EH (cell line): ENCODE measurements around the gene TMEM39B.
"Not testable (repeated sequence)": the region's sequence is repeated elsewhere in the genome, so short reads cannot be mapped to it uniquely, and the experiment has no call there.

Experiments
- DNase-seq: peaks from one replicate; pipeline ENCODE4 v3.0.0-alpha.2; 2015; ENCODE audit warnings: low read depth

The TMEM39B gene

DNA sequence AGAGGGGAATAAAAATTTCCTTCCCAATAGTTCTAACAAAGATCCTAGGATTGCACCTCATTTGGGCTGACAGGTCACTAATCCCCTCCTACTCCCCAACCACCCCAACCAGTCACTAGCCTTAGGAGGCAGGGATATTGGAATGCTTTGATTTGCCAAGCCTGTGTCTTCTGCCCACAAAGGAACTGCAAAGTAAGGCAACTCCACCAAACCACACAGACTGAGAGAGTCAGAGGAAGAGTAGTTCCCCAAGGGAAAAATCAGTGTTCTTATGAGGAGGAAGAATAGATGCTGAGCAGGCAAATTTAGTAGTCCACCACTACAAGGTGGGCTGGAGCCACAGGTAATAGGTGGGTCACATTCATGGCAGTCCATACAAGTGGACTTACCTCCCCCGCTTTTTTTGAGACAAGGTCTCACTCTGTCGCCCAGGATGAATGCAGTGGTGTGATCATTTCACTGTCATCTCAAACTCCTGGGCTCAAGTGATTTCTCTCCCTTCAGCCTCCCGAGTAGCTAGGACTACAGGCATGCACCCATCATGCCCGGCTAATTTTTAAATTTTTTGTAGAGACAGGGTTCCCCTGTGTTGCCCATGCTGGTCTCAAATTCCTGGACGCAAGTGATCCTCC lies 3.7 kb upstream of the TMEM39B start:
- DNase-seq = peak; percentile 72

DNA sequence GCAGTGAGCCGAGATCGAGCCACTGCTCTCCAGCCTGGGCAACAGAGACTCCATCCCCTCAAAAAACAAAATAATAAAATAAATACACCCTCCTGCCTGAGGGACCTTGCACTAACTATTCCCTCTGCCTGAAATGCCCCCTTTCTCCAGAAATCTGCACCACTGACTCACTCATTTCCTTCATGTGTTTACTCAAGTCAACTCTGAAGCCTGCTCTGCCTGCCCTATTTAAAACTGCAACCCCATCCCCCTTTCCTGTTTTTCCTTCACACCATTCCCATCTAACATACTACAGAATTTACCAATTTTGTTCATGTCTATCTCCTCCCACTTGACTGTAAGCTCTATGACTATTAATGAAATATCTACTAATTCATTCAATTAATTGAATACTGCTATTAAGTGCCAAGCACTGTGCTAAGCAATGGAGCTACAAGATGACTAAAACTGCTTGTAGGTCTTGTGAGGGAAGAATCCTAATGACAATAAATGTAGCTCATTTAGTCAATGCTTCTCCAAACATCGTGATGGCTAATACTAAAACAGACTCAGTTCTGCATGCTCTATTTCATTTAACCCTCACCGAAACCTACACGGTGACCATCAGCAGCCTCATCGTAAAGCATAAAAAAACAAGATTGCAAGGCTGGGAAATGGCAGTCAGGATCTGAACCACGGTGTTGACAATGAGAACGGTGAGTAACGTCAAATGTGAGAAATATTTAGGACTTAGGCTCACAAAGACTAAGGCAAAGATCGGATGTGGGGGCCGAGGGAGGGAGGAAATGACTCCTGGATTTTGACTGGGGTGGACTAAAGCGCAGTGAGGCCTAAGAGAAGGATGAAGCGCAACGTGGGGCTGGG lies 749 bp upstream of the TMEM39B start:
- peak; percentile 84 for DNase-seq

DNA sequence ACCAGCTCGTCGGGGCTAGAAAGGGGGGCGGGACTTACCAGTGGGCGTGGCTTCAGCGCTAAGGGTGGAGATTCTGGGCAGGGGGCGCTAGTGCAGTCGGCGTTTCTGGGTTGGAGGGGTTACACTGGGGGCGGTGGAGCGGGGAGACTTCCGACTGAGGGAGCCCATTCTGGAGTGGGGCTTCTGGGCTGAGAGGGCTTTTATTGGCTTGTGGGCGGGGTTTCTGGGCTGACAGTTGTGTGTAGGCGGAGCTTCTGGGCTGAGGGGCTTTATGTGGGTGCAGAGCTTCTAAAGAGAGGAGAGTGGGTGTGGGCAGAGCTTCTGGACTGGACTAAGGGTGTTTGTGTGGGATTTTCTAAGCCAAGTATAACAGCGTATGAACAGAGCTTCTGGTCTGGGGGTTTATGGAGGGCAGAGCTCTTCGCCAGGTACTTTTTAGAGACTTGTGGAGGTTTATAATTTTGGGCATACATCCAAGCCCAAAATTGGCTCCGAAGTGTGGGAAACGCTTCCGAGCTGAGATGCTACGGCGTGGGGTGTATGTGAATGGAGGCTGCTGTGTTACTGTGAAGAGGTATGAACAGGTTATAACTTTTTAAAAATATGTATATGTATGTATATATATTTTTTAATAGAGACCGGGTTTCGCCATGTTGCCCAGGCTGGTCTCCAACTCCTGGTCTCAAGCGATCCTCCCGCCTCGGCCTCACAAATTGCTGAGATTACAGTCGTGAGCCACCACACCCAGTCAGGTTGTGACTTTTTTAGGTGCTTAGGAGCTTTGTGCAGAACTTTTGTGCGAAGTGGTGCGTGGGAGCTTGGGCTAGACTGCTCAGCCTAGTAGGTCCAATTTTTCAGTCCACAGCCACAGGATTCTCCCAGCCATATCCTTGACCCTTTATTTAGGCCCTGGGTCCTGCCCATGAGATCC lies 825 bp downstream of the TMEM39B start:
- no peak for DNase-seq

DNA sequence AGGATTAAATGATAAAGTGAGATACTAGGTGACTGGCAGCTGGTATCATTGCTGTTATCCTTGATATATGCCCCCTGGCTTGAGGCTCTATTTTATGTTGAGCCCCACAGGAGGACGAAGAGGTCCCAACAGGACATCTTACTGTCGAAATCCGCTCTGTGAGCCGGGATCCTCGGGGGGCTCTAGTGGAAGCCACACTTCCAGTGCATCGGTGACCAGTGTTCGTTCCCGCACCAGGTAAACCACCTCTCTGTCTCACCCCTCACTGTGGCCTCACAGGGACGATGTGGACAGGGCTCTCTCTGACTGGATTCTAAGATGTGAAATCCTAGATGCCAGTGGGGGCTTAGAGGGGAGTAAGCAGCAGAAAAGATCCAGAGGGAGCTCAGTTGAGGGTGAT lies 2.1 kb downstream of the TMEM39B start:
- no peak for DNase-seq

DNA sequence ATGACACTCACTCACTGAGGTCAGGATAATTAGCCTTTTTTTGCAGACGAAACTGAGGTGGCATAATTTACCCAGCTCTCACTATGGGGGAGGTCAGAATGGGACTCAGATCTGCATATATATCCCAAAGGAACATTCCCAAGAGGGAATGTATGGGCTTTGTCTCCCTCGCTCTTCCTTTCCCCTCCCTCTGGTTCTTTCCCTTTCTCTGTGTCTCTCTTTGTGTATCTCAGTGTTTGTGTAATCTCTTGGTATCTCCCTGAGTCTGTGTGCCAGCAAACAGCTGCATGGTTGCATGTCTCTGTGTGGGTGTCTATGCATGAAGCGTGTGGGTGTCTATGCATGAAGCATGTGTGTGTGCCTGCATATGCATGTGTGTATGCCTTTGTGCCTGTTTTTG lies 4.7 kb downstream of the TMEM39B start:
- DNase-seq = no peak

DNA sequence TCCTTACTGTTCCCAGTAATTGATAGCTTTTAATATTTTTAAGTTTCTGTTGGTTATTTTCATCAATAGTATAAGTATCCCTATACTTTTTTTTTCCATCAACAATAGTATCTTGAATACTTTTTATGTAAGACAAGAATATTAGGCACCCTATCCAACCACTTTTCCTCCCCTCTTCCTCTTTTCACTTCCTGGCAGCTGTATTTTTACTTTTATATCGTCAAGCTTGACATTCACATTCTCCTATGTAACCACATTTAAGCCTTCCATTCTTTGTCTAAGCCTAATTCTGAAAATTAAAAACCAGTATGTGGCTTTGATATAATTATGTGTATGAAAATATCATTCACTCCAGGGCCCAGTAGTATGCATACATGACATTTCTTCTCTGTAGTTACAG lies 9.3 kb downstream of the TMEM39B start:
- no peak for DNase-seq

DNA sequence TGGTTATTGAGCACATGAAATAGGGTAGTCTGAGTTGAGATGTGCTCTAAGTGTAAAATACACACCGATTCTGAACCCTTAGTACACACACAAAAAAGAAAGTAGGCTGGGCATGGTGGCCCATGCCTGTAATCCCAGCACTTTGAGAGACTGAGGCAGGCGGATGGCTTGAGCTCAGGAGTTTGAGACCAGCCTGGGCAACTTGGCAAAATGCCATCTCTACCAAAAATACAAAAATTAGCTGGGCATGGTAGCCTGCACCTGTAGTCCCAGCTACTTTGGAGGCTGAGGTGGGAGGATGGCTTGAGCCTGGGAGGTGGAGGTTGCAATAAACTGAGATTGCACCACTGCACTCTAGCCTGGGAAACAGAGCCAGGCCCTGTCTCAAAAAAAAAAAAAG lies 13.6 kb downstream of the TMEM39B start:
- DNase-seq = not testable (repeated sequence)

DNA sequence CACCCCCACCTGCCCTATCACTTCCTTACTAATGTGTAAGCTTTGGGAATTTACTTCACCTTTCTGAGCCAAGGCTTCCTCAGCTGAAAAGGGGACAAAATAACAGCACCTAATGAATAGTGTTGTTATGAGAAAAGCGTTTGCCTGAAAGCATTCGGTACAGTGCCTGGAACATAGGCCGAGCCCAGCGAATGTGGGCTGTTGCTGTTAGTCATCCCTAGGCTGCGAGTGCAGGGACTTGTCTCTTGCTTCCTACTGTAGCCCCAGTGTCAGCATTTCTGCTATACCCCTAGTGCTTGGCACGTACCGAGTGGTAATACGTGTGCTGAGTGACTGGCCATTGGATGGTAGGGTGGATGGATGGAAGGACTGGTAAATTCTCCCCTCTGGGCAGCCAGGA lies 18.4 kb downstream of the TMEM39B start:
- no peak for DNase-seq

DNA sequence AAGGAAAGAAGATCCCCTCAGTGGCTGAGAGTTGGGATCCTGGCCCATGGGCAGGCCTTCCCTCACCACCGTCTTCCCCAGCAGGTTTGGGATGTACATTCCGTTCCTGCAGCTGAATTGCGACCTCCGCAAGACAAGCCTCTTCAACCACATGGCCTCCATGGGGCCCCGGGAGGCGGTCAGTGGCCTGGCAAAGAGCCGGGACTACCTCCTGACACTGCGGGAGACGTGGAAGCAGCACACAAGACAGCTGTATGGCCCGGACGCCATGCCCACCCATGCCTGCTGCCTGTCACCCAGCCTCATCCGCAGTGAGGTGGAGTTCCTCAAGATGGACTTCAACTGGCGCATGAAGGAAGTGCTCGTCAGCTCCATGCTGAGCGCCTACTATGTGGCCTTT lies 18.9 kb downstream of the TMEM39B start:
- DNase-seq = no peak

DNA sequence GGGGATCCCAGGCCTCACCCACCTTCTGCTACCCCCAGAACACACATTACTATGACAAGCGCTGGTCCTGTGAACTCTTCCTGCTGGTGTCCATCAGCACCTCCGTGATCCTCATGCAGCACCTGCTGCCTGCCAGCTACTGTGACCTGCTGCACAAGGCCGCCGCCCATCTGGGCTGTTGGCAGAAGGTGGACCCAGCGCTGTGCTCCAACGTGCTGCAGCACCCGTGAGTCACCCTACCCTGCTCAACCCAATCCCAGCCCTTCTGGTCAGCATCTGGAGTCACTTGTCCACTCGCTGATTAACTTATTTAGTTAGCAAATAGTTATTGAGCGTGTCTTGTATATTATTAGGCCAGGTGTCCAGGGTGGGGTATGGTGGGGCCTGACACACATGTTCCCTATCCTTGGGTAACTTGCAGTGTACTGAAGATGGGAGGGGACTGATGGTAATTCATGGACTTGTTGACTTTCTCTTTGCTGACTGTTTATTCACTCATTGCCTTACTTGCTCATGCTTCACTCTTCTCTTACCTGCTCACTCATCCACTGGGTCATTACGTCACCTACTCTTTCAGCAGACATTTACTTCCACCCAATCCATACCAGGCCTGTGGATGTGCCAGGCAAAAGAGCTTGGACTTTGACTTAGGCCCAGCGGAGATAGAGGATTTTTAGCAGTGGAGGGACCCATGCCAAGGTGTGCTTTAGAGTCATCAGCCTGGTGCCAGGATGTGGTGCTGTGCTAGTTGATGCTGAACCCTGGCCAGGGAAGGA lies 22.2 kb downstream of the TMEM39B start:
- DNase-seq = no peak

DNA sequence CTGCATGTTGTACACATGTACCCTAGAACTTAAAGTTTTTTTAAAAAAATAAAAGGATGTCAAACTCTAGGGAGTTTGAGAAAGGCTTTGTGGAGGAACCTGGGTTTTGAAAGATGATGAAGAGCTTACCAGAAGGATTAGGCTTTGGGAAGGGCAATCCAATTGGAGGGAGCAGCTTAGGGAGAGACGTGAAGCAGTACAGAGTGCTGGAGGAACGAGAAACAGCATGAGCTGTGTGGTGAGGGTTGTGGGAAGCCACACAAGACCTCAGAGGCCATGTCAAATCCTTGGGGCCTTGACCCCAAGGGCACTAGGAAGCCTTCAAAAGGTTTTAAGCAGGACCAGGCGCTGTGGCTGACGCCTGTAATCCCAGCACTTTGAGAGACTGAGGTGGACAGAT lies 26.7 kb downstream of the TMEM39B start:
- no peak for DNase-seq

DNA sequence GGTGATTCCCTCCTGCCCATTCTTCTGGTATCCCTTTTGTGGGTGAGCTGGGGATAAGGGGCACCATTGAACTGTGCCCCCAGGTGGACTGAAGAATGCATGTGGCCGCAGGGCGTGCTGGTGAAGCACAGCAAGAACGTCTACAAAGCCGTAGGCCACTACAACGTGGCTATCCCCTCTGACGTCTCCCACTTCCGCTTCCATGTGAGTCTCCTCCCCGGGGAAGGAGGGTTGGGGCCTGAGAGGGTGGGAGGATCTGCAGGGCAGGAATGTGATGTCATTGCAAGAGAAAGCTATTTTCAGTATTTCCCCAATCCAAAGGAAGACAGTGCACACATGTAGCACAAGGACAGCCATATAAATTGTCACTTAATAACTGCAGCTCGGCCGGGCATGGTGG lies 27.6 kb downstream of the TMEM39B start:
- peak; percentile 30 for DNase-seq

DNA sequence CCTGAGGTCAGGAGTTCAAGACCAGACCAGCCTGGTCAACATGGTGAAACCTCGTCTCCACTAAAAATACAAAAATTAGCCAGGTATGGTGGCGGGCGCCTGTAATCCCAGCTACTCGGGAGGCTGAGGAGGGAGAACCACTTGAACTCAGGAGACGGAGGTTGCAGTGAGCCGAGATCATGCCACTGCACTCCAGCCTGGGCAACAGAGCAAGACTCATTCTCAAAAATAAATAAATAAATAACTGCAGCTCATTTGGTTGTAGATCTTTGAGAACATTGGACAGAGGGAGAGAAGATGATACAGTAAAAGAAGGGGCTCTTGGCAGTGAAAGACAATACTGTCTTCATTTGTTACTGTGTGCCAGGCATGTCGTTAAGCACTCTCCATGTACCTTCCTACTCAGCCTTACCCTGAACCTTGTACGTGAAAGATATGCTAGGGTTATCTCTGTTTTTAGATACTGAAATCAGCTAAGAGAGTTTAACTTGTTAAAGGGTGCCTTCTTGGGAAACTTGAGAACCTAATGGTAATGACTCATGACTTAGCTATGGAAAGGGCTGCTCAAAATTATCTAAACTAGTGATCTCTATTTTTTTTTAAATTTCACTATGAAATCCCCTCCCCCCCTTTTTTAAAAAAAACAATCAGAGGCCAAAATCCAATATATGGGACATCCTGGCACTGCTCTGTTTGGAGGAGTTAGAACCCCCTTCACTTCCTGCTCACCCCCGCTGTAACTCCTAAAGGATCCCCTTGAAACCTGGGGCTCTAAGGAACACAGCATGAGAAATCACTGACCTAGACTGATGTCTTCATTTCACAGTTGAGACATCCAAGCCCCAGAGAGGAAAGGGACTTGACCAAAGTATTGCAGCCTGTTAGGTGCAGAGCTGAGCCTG lies 28.3 kb downstream of the TMEM39B start:
- DNase-seq = peak; percentile 87

DNA sequence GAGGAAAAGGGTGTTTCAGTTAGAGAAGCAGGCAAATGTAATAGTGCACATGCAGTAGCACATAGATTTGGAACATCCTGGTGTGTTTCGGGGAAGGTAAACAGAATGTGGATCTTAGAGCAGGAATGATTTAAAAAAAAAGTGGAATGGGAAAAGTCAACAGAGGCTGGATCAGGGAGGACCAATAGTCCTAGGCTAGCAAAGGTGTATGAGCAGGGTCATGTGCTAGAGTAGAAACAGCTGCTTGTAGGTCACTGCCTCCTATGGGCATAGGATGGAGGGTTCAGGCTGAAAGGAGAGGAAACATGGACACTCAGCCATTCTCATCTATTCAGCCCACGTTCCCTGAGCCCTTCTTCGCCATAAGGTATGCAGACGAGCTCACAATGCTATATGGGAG lies 31.4 kb downstream of the TMEM39B start:
- DNase-seq = no peak

DNA sequence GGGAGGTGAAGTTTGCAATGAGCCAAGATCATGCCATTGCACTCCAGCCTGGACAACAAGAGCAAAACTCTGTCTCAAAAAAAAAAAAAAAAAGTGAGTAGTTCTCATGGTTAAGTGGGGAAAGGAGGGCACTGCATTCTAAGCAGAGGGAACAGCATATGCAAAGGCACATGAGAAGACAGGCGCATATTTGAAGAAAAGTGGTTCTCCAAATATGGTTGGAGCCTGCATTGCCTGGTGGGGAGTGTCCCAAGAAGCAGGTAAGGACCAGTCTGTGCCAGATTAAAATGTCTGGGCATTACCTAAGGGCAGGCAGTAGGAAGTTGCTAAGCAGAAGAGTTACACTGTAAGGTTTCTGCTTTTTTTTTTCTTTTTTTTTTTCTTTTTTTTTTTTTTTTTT lies 32.6 kb downstream of the TMEM39B start:
- no peak for DNase-seq

DNA sequence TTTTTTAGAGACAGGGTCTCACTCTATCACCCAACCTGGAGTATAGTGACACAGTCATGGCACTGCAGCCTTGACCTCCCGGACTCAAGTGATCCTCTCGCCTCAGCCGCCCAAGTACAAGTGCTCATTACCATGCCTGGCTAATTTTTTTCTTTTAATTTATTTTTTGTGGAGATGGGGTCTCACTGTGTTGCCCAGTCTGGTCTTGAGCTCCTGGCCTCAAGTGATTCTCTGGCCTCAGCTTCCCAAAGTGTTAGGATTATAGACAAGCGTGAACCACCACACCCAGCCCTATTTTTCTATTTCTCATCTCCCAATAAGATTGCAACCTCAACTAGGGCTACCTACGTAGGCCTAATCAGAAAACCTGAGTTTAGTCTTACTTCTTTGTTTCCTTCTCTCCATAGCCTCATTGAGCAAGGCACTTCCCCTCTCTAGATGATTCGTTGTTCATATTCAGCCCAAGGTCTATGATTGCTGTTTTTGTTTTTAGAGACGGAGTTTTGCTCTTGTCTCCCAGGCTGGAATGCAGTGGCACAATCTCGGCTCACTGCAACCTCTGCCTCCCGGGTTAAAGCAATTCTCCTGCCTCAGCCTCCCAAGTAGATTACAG lies 34.0 kb downstream of the TMEM39B start:
- DNase-seq = peak; percentile 6

DNA sequence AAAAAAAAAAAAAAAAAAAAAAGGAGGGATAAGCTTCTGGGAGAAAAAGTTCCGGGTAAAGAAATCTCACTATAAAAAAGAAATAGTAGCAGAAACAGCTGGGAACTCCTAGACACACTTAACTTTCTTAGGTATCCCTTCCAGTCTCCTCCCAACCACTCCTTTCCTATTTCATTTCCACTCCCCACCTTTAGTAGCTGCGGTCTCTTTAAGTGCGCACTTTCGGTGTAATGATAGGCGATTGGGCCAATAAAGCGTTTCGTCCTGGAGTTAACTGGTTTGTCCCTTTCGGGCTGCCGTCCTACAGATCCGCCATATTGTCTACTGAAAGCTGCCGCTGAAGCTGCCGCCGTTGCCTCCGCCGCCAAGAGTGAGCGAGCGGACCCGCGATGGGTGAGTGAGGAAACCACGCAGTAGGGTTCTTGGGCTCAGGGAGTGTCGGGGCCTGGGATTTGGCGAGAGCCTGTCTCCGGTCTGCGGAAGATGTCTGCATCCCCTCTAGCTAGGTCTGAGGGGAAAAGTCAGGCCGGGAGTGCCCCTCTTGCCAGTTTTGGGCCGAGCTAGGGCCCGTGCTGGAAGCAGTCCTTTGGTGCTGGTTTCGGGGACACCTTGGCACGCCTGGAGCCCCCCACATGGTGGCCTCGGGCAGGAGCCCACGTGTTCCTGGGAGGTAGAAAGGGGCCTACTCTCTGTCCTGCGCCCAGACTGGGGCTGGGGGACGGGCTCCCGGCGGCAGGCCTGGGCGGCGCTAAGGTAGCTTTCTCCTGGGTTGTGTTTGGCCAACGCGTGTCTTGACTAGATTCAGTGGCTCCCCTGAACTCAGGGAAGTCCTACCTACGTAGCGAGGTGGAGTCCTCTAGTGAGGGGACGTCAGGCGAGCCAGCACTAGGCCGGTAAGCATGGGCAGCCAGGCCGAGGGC lies 35.3 kb downstream of the TMEM39B start, which contains the start of gene KPNA6:
Gene KPNA6 (plus strand): TSS at position 315 of the 920 bp plus-strand sequence. CDS start 75 bp downstream, at position 390.
- DNase-seq = peak; percentile 96

DNA sequence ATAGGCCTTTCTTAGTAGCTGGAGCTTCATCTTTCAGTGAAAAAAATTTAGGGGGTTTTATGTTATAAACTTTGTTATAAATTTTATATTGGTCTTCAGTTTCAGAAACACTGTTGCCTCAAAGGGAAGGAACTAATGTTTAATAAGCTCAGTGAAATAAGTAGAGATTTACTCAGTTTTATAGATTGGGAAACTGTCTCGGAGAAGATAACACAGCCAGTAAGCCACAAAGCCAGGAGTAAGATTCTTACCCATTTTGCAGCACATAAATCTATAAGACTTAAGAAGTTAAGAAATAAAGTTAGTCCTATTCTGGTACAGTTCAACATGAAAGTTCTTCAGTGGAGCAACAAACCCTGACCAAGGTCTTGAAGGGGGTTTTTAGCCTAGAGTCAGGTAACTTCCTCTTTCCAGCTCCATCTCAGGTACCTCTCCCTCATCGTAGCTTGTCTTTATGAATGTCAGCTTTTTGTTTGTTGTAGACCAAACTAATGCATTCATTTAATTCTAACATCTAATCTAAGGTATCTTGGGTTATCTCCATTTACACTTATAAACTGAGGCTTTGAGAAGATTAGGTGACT lies 38.4 kb downstream of the TMEM39B start:
- no peak for DNase-seq

DNA sequence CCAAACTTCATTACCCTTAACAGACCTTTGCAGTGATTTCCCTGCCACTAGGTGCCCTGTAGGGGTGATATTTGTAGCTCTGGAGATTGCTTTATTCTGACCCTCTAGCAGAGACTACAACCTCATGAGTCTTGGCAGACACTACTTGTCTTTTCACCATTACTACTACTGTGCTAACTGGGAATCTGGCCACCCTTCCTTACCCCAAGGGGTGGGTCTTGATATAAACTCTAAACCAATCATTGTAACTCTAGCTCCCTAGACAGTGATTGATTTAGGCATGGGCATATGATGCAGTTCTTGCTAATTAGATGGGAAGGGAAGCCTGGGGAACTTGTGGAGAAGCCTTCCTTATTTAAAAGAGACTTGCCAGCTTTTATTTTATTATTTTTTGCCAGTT lies 39.0 kb downstream of the TMEM39B start:
- DNase-seq = peak; percentile 13
